Adrenal gland (tissue), 12 donors: ENCODE results near the gene SLC38A9. TPM values are rescaled to one million over a fixed set of nuclear protein-coding genes. Genes with fewer than 3 reads are reported as not detected.

Source experiments
- DNase-seq, 7 donors: peaks; one replicate each; pipeline ENCODE4 v3.0.0-alpha.2; 2019 to 2020
- H3K27ac ChIP-seq, 5 donors: fragments of 200-600 bp; sonication (generic) in 4 of 5; 1 replicate in 3 of 5; 2 replicates in 2 of 5; pipeline versions ENCODE4 v1.5.1 to v1.8.0; 2016 to 2020; ENCODE audit warnings: mild to moderate bottlenecking in 1 of 5
- H3K27me3 ChIP-seq: fragments of 200-600 bp; 2 replicates; pipeline ENCODE4 v1.8.0; 2021
- H3K36me3 ChIP-seq, 2 donors: fragments of 200-600 bp; replicated peaks in 1 of 2; 1 replicate in 1 of 2; 2 replicates in 1 of 2; pipeline versions ENCODE4 v1.5.1 to v1.8.0; 2018 to 2022
- H3K4me1 ChIP-seq, 2 donors: fragments of 200-600 bp; replicated peaks in 1 of 2; 1 replicate in 1 of 2; 2 replicates in 1 of 2; pipeline versions ENCODE4 v1.5.1 to v1.8.0; 2018 to 2021
- H3K4me3 ChIP-seq, 4 donors: fragments of 200-600 bp; sonication (generic) in 3 of 4; one replicate each; pipeline ENCODE4 v1.5.1; 2016 to 2018
- H3K9me3 ChIP-seq, 3 donors: fragments of 200-600 bp; sonication (generic) in 1 of 3; replicated peaks in 1 of 3; 1 replicate in 2 of 3; 2 replicates in 1 of 3; pipeline versions ENCODE4 v1.5.1 to v1.8.0; 2016 to 2021
- CTCF ChIP-seq, 6 experiments: fragments of 450-650 bp in 4 of 6; fragments of 200-600 bp in 2 of 6; sonication (generic) in 1 of 6; IDR thresholded peaks; 1 replicate in 5 of 6; 2 replicates in 1 of 6; pipeline versions ENCODE4 v1.5.1 to v1.8.0; 2016 to 2021; ENCODE audit warnings: antibody characterized with exemption in 6 of 6, mild to moderate bottlenecking in 2 of 6, moderate library complexity in 1 of 6
- POLR2A ChIP-seq, 2 donors: fragments of 450-650 bp; IDR thresholded peaks; one replicate each; pipeline ENCODE4 v1.6.1; 2017; ENCODE audit warnings: antibody characterized with exemption in 2 of 2, mild to moderate bottlenecking in 2 of 2, moderate library complexity in 1 of 2
- WGBS, 4 donors: extraction: QIAGEN DNeasy Blood & Tissue Kit in 2 of 4; methylation state at CpG; one replicate each; pipeline versions ENCODE4 v1.1.5 to v1.1.7; 2013 to 2017; 5-methylcytosine and 5-hydroxymethylcytosine counted together
- intact Hi-C, 2 donors: fragments of 100-400 bp; cut with DNase I; formaldehyde crosslinking; loops; one replicate each; pipeline versions ENCODE4 v1.14.1 to v1.15.0; 2022 to 2023
- polyA plus RNA-seq, 3 donors: library from polyadenylated mRNA; stranded (reverse); fragments of 200-250 nt in 2 of 3; fragments of 350-450 nt in 1 of 3; fragmentation: Illumina TruSeq in 1 of 3; extraction: RNeasy Lipid Tissue Mini Kit (QIAGEN cat#74804) in 1 of 3; gene quantifications; one replicate each; pipeline ENCODE4 v1.2.3, GENCODE V29; 2013 to 2014
- total RNA-seq, 9 donors: library from RNA; depleted of rRNA in 4 of 9; stranded (reverse); fragments of >200 nt in 4 of 9; fragments of 120-200 nt in 1 of 9; fragmentation: NEBNext Ultra II Directional in 1 of 9; extraction: Animal tissue kit (Norgen Biotek cat#: 25700) in 1 of 9; gene quantifications; one replicate each; pipeline versions ENCODE4 v1.1.0 to v1.2.4, GENCODE V29; 2013 to 2023
- donor health status: healthy with polysubstance abuse.
- donor health status: Bipolar disorder and iron deficiency.
- donor health status: DM: yes; HTN: yes; CAD: no.
- donor health status: DM: no; HTN: no; CAD: no.
- donor health status: DM: no; HTN: no; CAD: no.
- donor health status: DM: yes; HTN: yes; CAD: no.

Gene SLC38A9
- total and polyA plus RNA-seq, 12 donors = 7.6 to 61.4 (median 13.8) TPM

DNA sequence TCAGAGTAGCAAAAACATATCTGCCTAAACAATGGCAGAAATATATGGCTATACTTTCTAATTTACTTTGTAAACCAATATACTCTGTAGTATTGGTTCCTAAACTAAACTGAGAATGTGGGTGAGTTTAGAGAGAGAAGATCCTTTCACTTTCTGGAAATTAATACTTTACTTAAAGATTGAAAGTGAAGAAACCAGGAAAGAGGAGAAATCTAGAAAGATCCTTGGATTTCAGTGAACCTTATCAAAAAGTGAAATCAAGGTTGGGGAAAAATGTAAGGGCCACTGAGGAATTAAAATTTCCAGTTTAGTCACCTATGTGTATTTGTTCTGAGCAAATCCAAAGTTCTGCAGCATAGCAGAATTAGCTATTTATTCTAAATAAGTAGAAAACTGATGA is 5.9 kb downstream of the SLC38A9 start:
- TF ChIP-seq POLR2A (IDR thresholded peaks at IDR 0.05) (no peak), CTCF (IDR thresholded peaks at IDR 0.05) (no peak)
- Histone ChIP-seq H3K4me3 (no peak overlapping the region), H3K36me3 (no peaks in the 10 kb centered on the region), H3K27me3 (no peaks in the 10 kb centered on the region), H3K9me3 (no peaks in the 10 kb centered on the region), H3K4me1 (peaks cover 2 to 4% of the 10 kb centered on the region in 2 donors), H3K27ac (no peak overlapping the region)
- DNase-seq = no peak
- intact Hi-C loops = no loop called here

- no peak for TF ChIP-seq POLR2A (IDR thresholded peaks at IDR 0.05)
- TF ChIP-seq CTCF (IDR thresholded peaks at IDR 0.05) = no peak
- no peaks in the 10 kb centered on the region for H3K9me3 ChIP-seq
- 37 to 64% (median 52%) methylated on average over 1 of the region's 1 CpG for WGBS, 4 donors
- no peak overlapping the region for H3K27ac ChIP-seq
- intact Hi-C loops = no loop called here
- H3K4me3 ChIP-seq = no peak overlapping the region
- DNase-seq = no peak
- H3K4me1 ChIP-seq = no peaks in the 10 kb centered on the region
- H3K36me3 ChIP-seq = peaks cover 0 to 1% of the 10 kb centered on the region in 2 donors
- H3K27me3 ChIP-seq = no peaks in the 10 kb centered on the region
These were observed 9.4 kb downstream of the SLC38A9 start for GRCh38 chr5:55702598-55703345.

- Histone ChIP-seq H3K4me3 (no peak overlapping the region), H3K36me3 (peaks cover 0 to 8% of the 10 kb centered on the region in 2 donors), H3K9me3 (no peaks in the 10 kb centered on the region), H3K27me3 (no peaks in the 10 kb centered on the region), H3K4me1 (no peaks in the 10 kb centered on the region), H3K27ac (no peak overlapping the region)
- TF ChIP-seq CTCF (IDR thresholded peaks at IDR 0.05) (no peak), POLR2A (IDR thresholded peaks at IDR 0.05) (no peak)
- 91 to 96% (median 93%) methylated on average over 3 of the region's 3 CpGs for WGBS, 4 donors
- intact Hi-C loops = no loop called here
- no peak for DNase-seq
These were observed 10.5 kb downstream of the SLC38A9 start for GRCh38 chr5:55701462-55702103.

GRCh38 chr5:55700745-55701144 is 11.4 kb downstream of the SLC38A9 start:
- Histone ChIP-seq H3K9me3 (no peaks in the 10 kb centered on the region), H3K36me3 (peaks cover 0 to 8% of the 10 kb centered on the region in 2 donors), H3K27ac (no peak overlapping the region), H3K4me1 (no peaks in the 10 kb centered on the region), H3K27me3 (no peaks in the 10 kb centered on the region), H3K4me3 (no peak overlapping the region)
- TF ChIP-seq POLR2A (IDR thresholded peaks at IDR 0.05) (no peak), CTCF (IDR thresholded peaks at IDR 0.05) (no peak)
- no peak for DNase-seq
- WGBS, 4 donors = 80 to 100% (median 88%) methylated on average over 1 to 2 of the region's 2 CpGs
- intact Hi-C loops = no loop called here
